HCT116 (cell line): ENCODE measurements around the gene F7. TPM values are rescaled to one million over a fixed set of nuclear protein-coding genes. Genes with fewer than 3 reads are reported as not detected.

Experiments
- ATAC-seq: fragments of 200-7000 bp; cut with Tn5 transposase; 2 replicates; pipeline ENCODE4 v1.9.1; 2020; ENCODE audit warnings: mild to moderate bottlenecking, moderate library complexity
- BruUV-seq: library from RNA; stranded (reverse); fragments of 400-500 nt; replicated peaks from 2 replicates; lab custom pipeline; 2021; lab: Mats Ljungman, UMichigan
- CTCF ChIA-PET: fragments of 300-600 bp; sonication (Branson Sonifier 250); formaldehyde crosslinking; loops from one replicate; lab custom pipeline; 2021; ENCODE audit warnings: antibody characterized with exemption; lab: Charles Lee
- POLR2A ChIA-PET: fragments of 300-600, 350-600 bp; sonication (Branson Sonifier 250); formaldehyde crosslinking; loops from one replicate; lab custom pipeline; 2021; ENCODE audit warnings: antibody characterized with exemption; lab: Charles Lee
- RAD21 ChIA-PET, 2 experiments: fragments of 300-600 bp; sonication (Branson Sonifier 250); formaldehyde crosslinking; loops; one replicate each; lab custom pipeline; 2023; ENCODE audit warnings: low total read pairs in 2 of 2; ENCODE audit not compliant: uncharacterized antibody in 2 of 2, unreplicated experiment in 2 of 2, low non-redundant PET in 1 of 2; lab: Charles Lee
- DNase-seq: peaks from one replicate; pipeline ENCODE4 v3.0.0-alpha.2; 2010; ENCODE audit warnings: low read depth, low spot score
- H2AFZ ChIP-seq: fragments of 200-600 bp; shearing (Covaris generic), sonication (generic); 2 replicates; pipeline ENCODE4 v1.6.1; 2017; ENCODE audit warnings: low read depth, mixed run types, mixed read lengths, antibody characterized with exemption, low read length; ENCODE audit not compliant: poor library complexity, severe bottlenecking
- H3K27ac ChIP-seq: 2 replicates; pipeline ENCODE4 v1.5.1; 2012; ENCODE audit warnings: low read depth, low read length
- H3K27me3 ChIP-seq: fragments of 200-600 bp; sonication (generic); 2 replicates; pipeline ENCODE4 v1.6.1; 2016; ENCODE audit warnings: mixed run types, low read length, mixed read lengths; ENCODE audit not compliant: insufficient read depth
- H3K36me3 ChIP-seq, 2 experiments: fragments of 200-500 bp in 1 of 2; fragments of 200-600 bp in 1 of 2; sonication (Bioruptor generic) in 1 of 2; sonication (generic) in 1 of 2; 2 replicates each; pipeline versions ENCODE4 v1.5.1 to v1.6.1; 2014 to 2016; ENCODE audit warnings: low read length in 2 of 2, inconsistent platforms in 1 of 2, mixed read lengths in 1 of 2, mixed run types in 1 of 2; ENCODE audit not compliant: insufficient read depth in 2 of 2, control insufficient read depth in 1 of 2
- H3K4me1 ChIP-seq, 2 experiments: fragments of 200-600 bp in 1 of 2; sonication (generic) in 1 of 2; 2 replicates each; pipeline versions ENCODE4 v1.5.1 to v1.6.1; 2012 to 2017; ENCODE audit warnings: low read length in 2 of 2, inconsistent platforms in 1 of 2, mild to moderate bottlenecking in 1 of 2, mixed read lengths in 1 of 2, mixed run types in 1 of 2, moderate library complexity in 1 of 2; ENCODE audit not compliant: insufficient read depth in 2 of 2, control insufficient read depth in 1 of 2
- H3K4me2 ChIP-seq: fragments of 200-600 bp; sonication (generic); 2 replicates; pipeline ENCODE4 v1.6.1; 2017; ENCODE audit warnings: mixed run types, low read length, mixed read lengths
- H3K4me3 ChIP-seq, 2 experiments: fragments of 200-600 bp in 1 of 2; sonication (generic) in 1 of 2; replicated peaks in 1 of 2; 2 replicates each; pipeline ENCODE4 v1.5.1; 2011 to 2016; ENCODE audit warnings: low read length in 2 of 2, control low read depth in 1 of 2, low read depth in 1 of 2, mild to moderate bottlenecking in 1 of 2, mixed read lengths in 1 of 2, mixed run types in 1 of 2
- H3K79me2 ChIP-seq: fragments of 200-600 bp; sonication (generic); 2 replicates; pipeline ENCODE4 v1.6.1; 2017; ENCODE audit warnings: mild to moderate bottlenecking, mixed run types, low read length, moderate library complexity, mixed read lengths; ENCODE audit not compliant: insufficient read depth
- H3K9ac ChIP-seq: fragments of 200-600 bp; sonication (generic); 2 replicates; pipeline ENCODE4 v1.6.1; 2016; ENCODE audit warnings: low read length, mixed read lengths
- H3K9me2 ChIP-seq: fragments of 200-600 bp; sonication (generic), shearing (Covaris generic); 2 replicates; pipeline ENCODE4 v1.6.1; 2017; ENCODE audit warnings: mixed run types, mild to moderate bottlenecking, moderate library complexity; ENCODE audit not compliant: insufficient read depth
- H3K9me3 ChIP-seq, 2 experiments: fragments of 200-500 bp in 1 of 2; fragments of 200-600 bp in 1 of 2; sonication (Bioruptor generic) in 1 of 2; sonication (generic) in 1 of 2; 2 replicates each; pipeline ENCODE4 v1.6.1; 2014 to 2017; ENCODE audit warnings: low read length in 2 of 2, mixed read lengths in 2 of 2, inconsistent platforms in 1 of 2, low read depth in 1 of 2, mild to moderate bottlenecking in 1 of 2, mixed run types in 1 of 2, moderate library complexity in 1 of 2; ENCODE audit not compliant: control insufficient read depth in 1 of 2, insufficient read depth in 1 of 2
- H4K20me1 ChIP-seq: fragments of 200-600 bp; sonication (generic), shearing (Covaris generic); 2 replicates; pipeline ENCODE4 v1.6.1; 2017; ENCODE audit warnings: mixed run types, mild to moderate bottlenecking, moderate library complexity; ENCODE audit not compliant: insufficient read depth
- CBX3 ChIP-seq: IDR thresholded peaks from 2 replicates; pipeline ENCODE4 v1.6.1; 2012; ENCODE audit warnings: low read depth
- EZH2 ChIP-seq: fragments of 200-600 bp; sonication (generic); IDR thresholded peaks from 2 replicates; pipeline ENCODE4 v1.6.1; 2017; ENCODE audit warnings: antibody characterized with exemption, mixed run types
- JUND ChIP-seq: IDR thresholded peaks from 2 replicates; pipeline ENCODE4 v1.6.1; 2012
- POLR2A ChIP-seq: IDR thresholded peaks from 2 replicates; pipeline ENCODE4 v1.7.0; 2011; ENCODE audit warnings: borderline replicate concordance; ENCODE audit not compliant: insufficient read depth, insufficient read length; ENCODE audit errors: extremely low read depth
- POLR2AphosphoS5 ChIP-seq: IDR thresholded peaks from 2 replicates; pipeline ENCODE4 v1.6.1; 2011; ENCODE audit warnings: mild to moderate bottlenecking, low read depth, low read length, moderate library complexity
- RAD21 ChIP-seq: IDR thresholded peaks from 2 replicates; pipeline ENCODE4 v1.6.1; 2012; ENCODE audit warnings: low read depth, mild to moderate bottlenecking
- SRF ChIP-seq: IDR thresholded peaks from 2 replicates; pipeline ENCODE4 v1.6.1; 2012; ENCODE audit warnings: low read depth
- TCF7L2 ChIP-seq: IDR thresholded peaks from 2 replicates; pipeline ENCODE4 v1.7.0; 2011; ENCODE audit warnings: borderline replicate concordance, inconsistent platforms; ENCODE audit not compliant: insufficient read depth, insufficient read length; ENCODE audit errors: extremely low read depth
- YY1 ChIP-seq: IDR thresholded peaks from 2 replicates; pipeline ENCODE4 v1.6.1; 2011; ENCODE audit warnings: low read length, low read depth, moderate library complexity, mild to moderate bottlenecking; ENCODE audit not compliant: insufficient replicate concordance; ENCODE audit errors: extremely low read depth
- ZNF274 ChIP-seq: fragments of 200-500 bp; sonication (Bioruptor generic); IDR thresholded peaks from 2 replicates; pipeline ENCODE4 v1.6.1; 2014; ENCODE audit warnings: mild to moderate bottlenecking, low read depth, low read length, inconsistent platforms
- intact Hi-C: fragments of 100-400 bp; cut with micrococcal nuclease; formaldehyde crosslinking; loops from 2 replicates; pipeline ENCODE4 v1.10.0; 2022
- total RNA-seq: library from RNA; stranded (reverse); gene quantifications from one replicate; pipeline ENCODE4 v1.2.1, GENCODE V29; 2021; ENCODE audit not compliant: unreplicated experiment
- TF ChIP-seq, protein P1 (sequence below): IDR thresholded peaks from 2 replicates; pipeline ENCODE4 v1.6.1; 2012; ENCODE audit warnings: low read depth

Gene F7
- total RNA-seq, 1 experiment from 2014 or later = not detected

DNA sequence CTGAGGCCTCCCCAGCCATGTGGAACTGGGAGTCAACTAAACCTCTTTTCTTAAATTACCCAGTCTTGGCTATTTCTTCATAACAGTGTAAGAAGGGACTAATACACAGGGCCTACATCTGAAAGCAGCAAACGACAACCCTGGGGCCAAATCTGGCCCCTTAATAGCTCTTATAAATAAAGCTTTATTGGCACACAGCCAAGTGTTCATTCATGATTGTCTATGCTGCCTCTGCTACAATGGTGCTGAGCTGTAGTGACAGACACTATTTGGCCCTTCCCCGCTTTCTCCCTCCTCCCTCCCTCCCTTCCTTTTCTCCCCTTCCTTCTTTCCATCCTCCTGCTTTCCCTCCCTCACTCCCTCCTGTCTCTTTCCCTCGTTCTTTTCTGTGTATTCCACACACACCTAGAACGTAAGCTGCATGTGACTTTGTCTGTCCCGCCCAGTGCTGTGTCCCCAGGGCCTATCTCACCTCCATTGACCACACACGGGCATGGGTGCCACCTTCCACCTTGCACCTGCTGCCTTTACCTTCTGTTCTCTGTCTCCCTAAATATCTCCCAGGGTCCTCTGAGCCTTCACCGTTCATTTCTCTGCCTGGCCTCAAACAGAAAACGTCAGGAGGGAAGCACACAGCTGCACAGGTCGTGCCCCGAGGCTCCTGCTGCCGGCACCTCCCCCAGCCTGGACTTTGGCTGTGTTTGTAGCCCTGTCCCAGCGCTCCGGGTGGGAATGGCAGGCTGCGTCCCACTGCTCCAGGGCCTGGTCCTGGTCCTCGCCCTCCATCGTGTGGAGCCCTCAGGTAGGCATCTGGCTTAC, 52.5 kb downstream of the F7 start, which contains the start of gene PROZ:
TSS of gene PROZ (plus strand) at position 720 of the 819 bp plus-strand sequence. CDS start at position 733, 13 bp downstream.
- no peaks in the 10 kb centered on the region for H3K36me3 ChIP-seq
- peaks cover 0 to 5% of the 10 kb centered on the region in 2 experiments; a peak in 1 of 4 replicates for H3K9me3 ChIP-seq
- H4K20me1 ChIP-seq = no peaks in the 10 kb centered on the region
- ChIA-PET POLR2A (no interaction called here), CTCF (no interaction called here), RAD21 (no interaction called here)
- intact Hi-C loops = loop anchor here (10.0 kb wide), 1 partner anchor 73 kb away; no protein-coding TSS in a partner anchor
- H3K27me3 ChIP-seq = peaks cover under 1% of the 10 kb centered on the region; the same call in 1 of the 2 replicates
- H3K4me2 ChIP-seq = no peak within 1 kb of the TSS
- no TSS peak for BruUV-seq
- H3K9ac ChIP-seq = no peak within 1 kb of the TSS
- DNase-seq (no peak), ATAC-seq (no peak)
- no peak within 1 kb of the TSS for H3K4me3 ChIP-seq
- no peak within 1 kb of the TSS for H3K27ac ChIP-seq
- no peak for TF ChIP-seq TCF7L2
- TF ChIP-seq EZH2 = no peak
- TF ChIP-seq SRF = no peak
- TF ChIP-seq CBX3 = no peak
- TF ChIP-seq, protein P1, sequence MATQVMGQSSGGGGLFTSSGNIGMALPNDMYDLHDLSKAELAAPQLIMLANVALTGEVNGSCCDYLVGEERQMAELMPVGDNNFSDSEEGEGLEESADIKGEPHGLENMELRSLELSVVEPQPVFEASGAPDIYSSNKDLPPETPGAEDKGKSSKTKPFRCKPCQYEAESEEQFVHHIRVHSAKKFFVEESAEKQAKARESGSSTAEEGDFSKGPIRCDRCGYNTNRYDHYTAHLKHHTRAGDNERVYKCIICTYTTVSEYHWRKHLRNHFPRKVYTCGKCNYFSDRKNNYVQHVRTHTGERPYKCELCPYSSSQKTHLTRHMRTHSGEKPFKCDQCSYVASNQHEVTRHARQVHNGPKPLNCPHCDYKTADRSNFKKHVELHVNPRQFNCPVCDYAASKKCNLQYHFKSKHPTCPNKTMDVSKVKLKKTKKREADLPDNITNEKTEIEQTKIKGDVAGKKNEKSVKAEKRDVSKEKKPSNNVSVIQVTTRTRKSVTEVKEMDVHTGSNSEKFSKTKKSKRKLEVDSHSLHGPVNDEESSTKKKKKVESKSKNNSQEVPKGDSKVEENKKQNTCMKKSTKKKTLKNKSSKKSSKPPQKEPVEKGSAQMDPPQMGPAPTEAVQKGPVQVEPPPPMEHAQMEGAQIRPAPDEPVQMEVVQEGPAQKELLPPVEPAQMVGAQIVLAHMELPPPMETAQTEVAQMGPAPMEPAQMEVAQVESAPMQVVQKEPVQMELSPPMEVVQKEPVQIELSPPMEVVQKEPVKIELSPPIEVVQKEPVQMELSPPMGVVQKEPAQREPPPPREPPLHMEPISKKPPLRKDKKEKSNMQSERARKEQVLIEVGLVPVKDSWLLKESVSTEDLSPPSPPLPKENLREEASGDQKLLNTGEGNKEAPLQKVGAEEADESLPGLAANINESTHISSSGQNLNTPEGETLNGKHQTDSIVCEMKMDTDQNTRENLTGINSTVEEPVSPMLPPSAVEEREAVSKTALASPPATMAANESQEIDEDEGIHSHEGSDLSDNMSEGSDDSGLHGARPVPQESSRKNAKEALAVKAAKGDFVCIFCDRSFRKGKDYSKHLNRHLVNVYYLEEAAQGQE = no peak
- no peak for TF ChIP-seq RAD21
- TF ChIP-seq ZNF274 = no peak
- no peak for TF ChIP-seq JUND
- no peak for TF ChIP-seq POLR2AphosphoS5
- no peak for TF ChIP-seq POLR2A
- no peak for TF ChIP-seq YY1
- H3K9me2 ChIP-seq = no peaks in the 10 kb centered on the region
- no peak within 1 kb of the TSS for H2AFZ ChIP-seq
- H3K79me2 ChIP-seq = no peaks in the 10 kb centered on the region
- peaks cover 9 to 12% of the 10 kb centered on the region in 2 experiments for H3K4me1 ChIP-seq
